Calu3 (cell line): ENCODE measurements around the gene TSPAN19. TPM values are rescaled to one million over a fixed set of nuclear protein-coding genes. Genes with fewer than 3 reads are reported as not detected.
A peak's percentile ranks its signal among the peaks of the same experiment; 100 is the strongest.

ENCODE experiments used
- BruUV-seq: library from RNA; stranded (reverse); fragments of 400-500 nt; replicated peaks from 2 replicates; lab custom pipeline; 2021; lab: Mats Ljungman, UMichigan
- CTCF ChIA-PET: fragments of 300-600 bp; sonication (Branson Sonifier 250); formaldehyde crosslinking; loops from one replicate; lab custom pipeline; 2022; ENCODE audit warnings: antibody characterized with exemption; lab: Charles Lee
- DNase-seq: peaks from one replicate; pipeline ENCODE4 v3.0.0; 2022
- H3K27ac Mint-ChIP-seq: one replicate; pipeline ENCODE4 v1.8.0; 2022; ENCODE audit warnings: mixed read lengths; ENCODE audit not compliant: unreplicated experiment
- H3K27me3 Mint-ChIP-seq: one replicate; pipeline ENCODE4 v1.8.0; 2022; ENCODE audit warnings: mixed read lengths; ENCODE audit not compliant: unreplicated experiment
- H3K36me3 Mint-ChIP-seq: one replicate; pipeline ENCODE4 v1.8.0; 2022; ENCODE audit warnings: mild to moderate bottlenecking, moderate library complexity, mixed read lengths; ENCODE audit not compliant: insufficient read depth, unreplicated experiment
- H3K4me1 Mint-ChIP-seq: one replicate; pipeline ENCODE4 v1.8.0; 2022; ENCODE audit warnings: mild to moderate bottlenecking, low read depth, mixed read lengths; ENCODE audit not compliant: unreplicated experiment
- H3K4me3 Mint-ChIP-seq: one replicate; pipeline ENCODE4 v1.8.0; 2022; ENCODE audit warnings: mild to moderate bottlenecking, low read depth, moderate library complexity, mixed read lengths; ENCODE audit not compliant: unreplicated experiment
- H3K9me3 Mint-ChIP-seq: one replicate; pipeline ENCODE4 v1.8.0; 2022; ENCODE audit warnings: low read depth, mixed read lengths; ENCODE audit not compliant: unreplicated experiment
- intact Hi-C: fragments of 100-400 bp; cut with micrococcal nuclease; formaldehyde crosslinking; loops from one replicate; pipeline ENCODE4 v1.10.0; 2022; ENCODE audit not compliant: unreplicated experiment
- total RNA-seq: library from RNA; stranded (reverse); gene quantifications from 2 replicates; pipeline ENCODE4 v1.2.3, GENCODE V29; 2022
- TF ChIP-seq, protein P1 (sequence below): fragments of 200-600 bp; IDR thresholded peaks from one replicate; pipeline ENCODE4 v1.8.0; 2022; ENCODE audit warnings: antibody characterized with exemption; ENCODE audit not compliant: unreplicated experiment

The TSPAN19 gene
- total RNA-seq, 1 experiment from 2014 or later, result not detected

DNA sequence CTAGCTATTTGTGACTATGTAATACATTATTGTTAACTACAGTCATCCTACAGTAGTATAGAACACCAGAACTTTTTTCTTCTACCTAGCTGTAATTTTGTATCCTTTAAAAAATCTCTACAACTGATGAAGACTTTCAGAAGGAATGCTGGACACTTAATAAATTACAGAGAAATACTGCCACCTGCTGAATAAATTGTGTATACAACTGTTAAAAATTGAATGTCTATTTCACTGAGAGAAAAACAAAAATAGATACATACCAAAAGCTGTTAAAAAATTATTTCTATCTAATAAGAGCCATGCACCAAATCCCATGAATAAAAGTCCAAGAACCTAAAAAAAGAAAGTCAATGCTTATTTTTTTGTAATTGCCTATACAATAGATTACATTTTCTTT lies 6.6 kb downstream of the TSPAN19 start:
- intact Hi-C loops, result loop anchor here (1.0 kb wide), 1 partner anchor 155 kb away; no protein-coding TSS in a partner anchor
- H3K27me3 Mint-ChIP-seq, result no peaks in the 10 kb centered on the region
- no peak overlapping the region for H3K4me3 Mint-ChIP-seq
- DNase-seq, result no peak
- H3K27ac Mint-ChIP-seq, result no peak overlapping the region
- no peaks in the 10 kb centered on the region for H3K9me3 Mint-ChIP-seq
- no peaks in the 10 kb centered on the region for H3K4me1 Mint-ChIP-seq
- CTCF ChIA-PET, result interaction anchor here (0.6 to 4.3 kb wide), 4 partner anchors 148 to 157 kb away, joined by 3 to 26 read pairs (median 4); no protein-coding TSS in a partner anchor
- no peaks in the 10 kb centered on the region for H3K36me3 Mint-ChIP-seq
- TF ChIP-seq, protein P1, sequence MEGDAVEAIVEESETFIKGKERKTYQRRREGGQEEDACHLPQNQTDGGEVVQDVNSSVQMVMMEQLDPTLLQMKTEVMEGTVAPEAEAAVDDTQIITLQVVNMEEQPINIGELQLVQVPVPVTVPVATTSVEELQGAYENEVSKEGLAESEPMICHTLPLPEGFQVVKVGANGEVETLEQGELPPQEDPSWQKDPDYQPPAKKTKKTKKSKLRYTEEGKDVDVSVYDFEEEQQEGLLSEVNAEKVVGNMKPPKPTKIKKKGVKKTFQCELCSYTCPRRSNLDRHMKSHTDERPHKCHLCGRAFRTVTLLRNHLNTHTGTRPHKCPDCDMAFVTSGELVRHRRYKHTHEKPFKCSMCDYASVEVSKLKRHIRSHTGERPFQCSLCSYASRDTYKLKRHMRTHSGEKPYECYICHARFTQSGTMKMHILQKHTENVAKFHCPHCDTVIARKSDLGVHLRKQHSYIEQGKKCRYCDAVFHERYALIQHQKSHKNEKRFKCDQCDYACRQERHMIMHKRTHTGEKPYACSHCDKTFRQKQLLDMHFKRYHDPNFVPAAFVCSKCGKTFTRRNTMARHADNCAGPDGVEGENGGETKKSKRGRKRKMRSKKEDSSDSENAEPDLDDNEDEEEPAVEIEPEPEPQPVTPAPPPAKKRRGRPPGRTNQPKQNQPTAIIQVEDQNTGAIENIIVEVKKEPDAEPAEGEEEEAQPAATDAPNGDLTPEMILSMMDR, result no peak
- no TSS peak for BruUV-seq

DNA sequence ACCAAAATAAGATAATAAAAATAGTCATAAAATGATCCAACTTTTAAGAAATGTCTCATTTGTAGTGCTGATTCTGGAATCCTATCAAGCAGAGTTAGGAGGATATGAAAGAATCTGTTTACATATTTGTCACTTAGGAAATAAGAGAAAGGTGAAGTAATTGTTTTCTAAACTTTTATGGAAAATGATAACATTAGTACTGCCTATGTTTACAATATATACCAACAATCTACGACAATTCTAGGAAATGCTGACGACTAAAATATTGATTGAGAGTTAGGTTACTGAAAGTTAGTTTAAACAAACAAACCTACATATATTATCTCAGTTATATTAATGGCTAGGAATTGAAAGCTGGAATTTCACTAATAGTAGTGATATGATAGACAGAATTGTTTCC lies 18.0 kb downstream of the TSPAN19 start:
- Mint-ChIP-seq H3K4me1 (peaks cover 10% of the 10 kb centered on the region), H3K4me3 (no peak overlapping the region), H3K9me3 (no peaks in the 10 kb centered on the region), H3K36me3 (no peaks in the 10 kb centered on the region), H3K27me3 (no peaks in the 10 kb centered on the region), H3K27ac (no peak overlapping the region)
- CTCF ChIA-PET, result no interaction called here
- no peak for DNase-seq
- TF ChIP-seq, protein P1, result no peak
- intact Hi-C loops, result no loop called here
- BruUV-seq, result no TSS peak

DNA sequence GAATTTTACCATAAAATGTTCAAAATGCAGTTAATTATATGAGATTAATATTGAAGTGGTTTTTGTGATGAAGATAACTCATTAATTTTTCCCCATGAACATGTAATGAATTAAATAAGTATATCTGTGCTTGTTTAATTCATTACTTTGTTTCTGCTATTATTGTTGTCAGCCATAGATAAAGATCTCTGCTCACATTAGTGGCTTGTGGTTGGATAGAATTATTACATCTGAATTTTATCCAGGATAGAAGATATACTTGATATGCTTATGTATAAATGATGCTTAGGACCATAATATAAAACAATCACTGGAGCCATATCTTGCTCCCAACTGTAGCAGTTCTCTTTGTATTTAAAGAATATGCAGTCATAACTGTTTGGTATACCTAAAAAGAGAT lies 18.5 kb downstream of the TSPAN19 start:
- intact Hi-C loops, result no loop called here
- no TSS peak for BruUV-seq

DNA sequence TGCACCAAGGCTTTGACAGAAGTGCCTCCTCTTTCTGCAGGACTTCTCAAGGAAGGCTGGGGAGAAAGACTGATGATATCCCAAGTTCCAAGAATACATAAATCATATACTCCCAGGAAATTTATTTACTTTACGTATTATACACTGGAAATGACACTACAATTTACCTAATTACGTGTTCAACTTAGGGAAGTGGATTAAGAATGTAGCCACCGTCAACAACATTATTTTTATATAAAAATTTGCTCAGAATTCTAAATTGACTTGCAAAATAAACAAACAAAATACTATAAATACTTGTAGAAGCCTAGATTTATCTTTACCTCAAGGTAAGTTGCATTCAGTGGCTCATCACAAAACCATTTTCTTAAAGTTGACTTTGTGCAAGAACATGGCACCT lies 18.9 kb downstream of the TSPAN19 start:
- H3K36me3 Mint-ChIP-seq, result no peaks in the 10 kb centered on the region
- intact Hi-C loops, result no loop called here
- BruUV-seq, result no TSS peak
- peaks cover 18% of the 10 kb centered on the region for H3K4me1 Mint-ChIP-seq
- DNase-seq, result no peak
- no peak overlapping the region for H3K4me3 Mint-ChIP-seq
- no peaks in the 10 kb centered on the region for H3K27me3 Mint-ChIP-seq
- CTCF ChIA-PET, result no interaction called here
- TF ChIP-seq, protein P1, result no peak
- peak overlapping the region; percentile 54 for H3K27ac Mint-ChIP-seq
- H3K9me3 Mint-ChIP-seq, result no peaks in the 10 kb centered on the region

More for the DNA sequence above, 18.5 kb downstream of the TSPAN19 start:
- Mint-ChIP-seq H3K4me1 (peaks cover 14% of the 10 kb centered on the region), H3K27ac (no peak overlapping the region), H3K9me3 (no peaks in the 10 kb centered on the region), H3K27me3 (no peaks in the 10 kb centered on the region), H3K4me3 (no peak overlapping the region), H3K36me3 (no peaks in the 10 kb centered on the region)
- CTCF ChIA-PET, result no interaction called here
- TF ChIP-seq, protein P1, result no peak
- DNase-seq, result no peak
